GM12891 (cell line): ENCODE data around the gene ETV6.

Experiments used
- DNase-seq: peaks from one replicate; pipeline ENCODE4 v3.0.0; 2011; ENCODE audit warnings: low spot score; ENCODE audit not compliant: insufficient read length
- FAIRE-seq: peaks from 2 replicates; lab custom pipeline; 2011; peaks lifted over from hg19 to GRCh38; lab: Jason Lieb, UNC
- PAX5 ChIP-seq: IDR thresholded peaks from 2 replicates; pipeline ENCODE4 v1.6.1; 2011; ENCODE audit warnings: low read length, moderate library complexity, mild to moderate bottlenecking; ENCODE audit not compliant: insufficient read depth, severe bottlenecking
- POLR2A ChIP-seq: IDR thresholded peaks from 2 replicates; pipeline ENCODE4 v1.6.1; 2011; ENCODE audit warnings: low read depth, low read length, control low read depth
- POLR2AphosphoS5 ChIP-seq: IDR thresholded peaks from 2 replicates; pipeline ENCODE4 v1.6.1; 2011; ENCODE audit warnings: low read depth, low read length, control low read depth
- POU2F2 ChIP-seq: IDR thresholded peaks from 2 replicates; pipeline ENCODE4 v1.6.1; 2011; ENCODE audit warnings: low read depth, mild to moderate bottlenecking, control low read depth, low read length, moderate library complexity
- SPI1 ChIP-seq: IDR thresholded peaks from 2 replicates; pipeline ENCODE4 v1.6.1; 2011; ENCODE audit warnings: low read depth, low read length, control low read depth
- TAF1 ChIP-seq: IDR thresholded peaks from 2 replicates; pipeline ENCODE4 v1.6.1; 2011; ENCODE audit warnings: low read depth, low read length, control low read depth

ETV6 gene

GRCh38 chr12:11652351-11653040 lies 3.0 kb downstream of the ETV6 start:
- peak; percentile 65 for FAIRE-seq
- DNase-seq, result no peak
- TF ChIP-seq TAF1 (peak; percentile 89), PAX5 (no peak), POU2F2 (peak; percentile 66; the same call in 1 of the 2 replicates), SPI1 (no peak), POLR2A (peak; percentile 98), POLR2AphosphoS5 (peak; percentile 96)

- peak; percentile 65 for TF ChIP-seq POLR2A
- peak; percentile 67; the same call in 1 of the 2 replicates for TF ChIP-seq POU2F2
- TF ChIP-seq POLR2AphosphoS5, result peak; percentile 47; the same call in 1 of the 2 replicates
- peak; percentile 74 for TF ChIP-seq TAF1
- TF ChIP-seq PAX5, result no peak
- peak; percentile 71 for TF ChIP-seq SPI1
- no peak for DNase-seq
- peak; percentile 87 for FAIRE-seq
These were observed 3.8 kb downstream of the ETV6 start for GRCh38 chr12:11653215-11653753.

GRCh38 chr12:11654338-11654737 lies 4.9 kb downstream of the ETV6 start:
- peak; percentile 28 for FAIRE-seq
- no peak for DNase-seq
- peak; percentile 54; the same call in 1 of the 2 replicates for TF ChIP-seq POLR2A
- TF ChIP-seq PAX5, result no peak

- no peak for DNase-seq
- FAIRE-seq, result no peak
- TF ChIP-seq PAX5, result no peak
- TF ChIP-seq POLR2AphosphoS5, result no peak
- TF ChIP-seq POU2F2, result no peak
- TF ChIP-seq POLR2A, result no peak
- no peak for TF ChIP-seq TAF1
These were observed 5.3 kb downstream of the ETV6 start for GRCh38 chr12:11654802-11655201.

DNA sequence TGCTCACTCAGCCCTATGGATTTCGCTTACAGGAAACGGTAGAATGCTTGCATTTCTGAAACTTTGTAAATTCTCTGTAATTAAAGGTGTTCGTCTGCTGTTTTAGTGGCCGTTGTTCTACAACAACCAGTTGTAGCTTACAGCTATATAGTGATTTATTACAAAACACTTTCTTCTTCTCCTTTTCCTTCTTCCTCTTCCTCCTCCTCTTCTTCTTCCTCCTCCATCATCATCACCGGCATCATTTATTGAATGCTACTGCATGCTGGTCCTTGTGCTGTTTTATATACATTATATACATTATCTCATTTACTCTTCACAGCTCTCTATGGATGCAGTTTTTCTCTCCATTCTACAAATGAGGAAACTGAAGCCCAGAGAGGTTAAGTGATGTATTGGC lies 6.4 kb downstream of the ETV6 start:
- TF ChIP-seq TAF1 (no peak), SPI1 (no peak), PAX5 (no peak), POLR2AphosphoS5 (no peak), POLR2A (no peak), POU2F2 (no peak)
- DNase-seq (no peak), FAIRE-seq (no peak)

DNA sequence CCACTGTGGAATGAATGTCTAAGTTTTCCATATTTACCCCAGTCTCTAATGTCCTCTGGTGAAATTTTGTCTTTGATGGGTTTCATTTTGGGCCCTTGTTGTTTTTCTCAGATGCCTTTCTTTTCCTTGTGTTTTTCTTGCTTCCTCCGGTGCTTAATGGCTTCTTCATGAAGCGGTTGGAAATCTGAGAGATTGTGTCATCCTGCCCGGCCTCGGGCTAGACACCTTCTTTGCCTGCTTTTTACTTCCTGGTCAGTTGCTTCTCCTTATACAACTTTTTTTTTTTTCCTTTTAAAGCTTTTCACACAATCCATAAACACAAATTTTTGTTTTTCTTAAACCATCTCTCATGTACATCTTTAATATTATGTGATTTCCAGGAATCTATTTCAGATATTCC lies 7.1 kb downstream of the ETV6 start:
- TF ChIP-seq SPI1, result no peak
- no peak for TF ChIP-seq POLR2AphosphoS5
- TF ChIP-seq POLR2A, result no peak
- TF ChIP-seq PAX5, result no peak
- no peak for TF ChIP-seq TAF1
- no peak for TF ChIP-seq POU2F2
- DNase-seq (no peak), FAIRE-seq (no peak)

GRCh38 chr12:11657511-11657910 lies 8.0 kb downstream of the ETV6 start:
- peak; percentile 72 for FAIRE-seq
- TF ChIP-seq PAX5 (no peak), SPI1 (no peak), POLR2AphosphoS5 (no peak), TAF1 (no peak), POU2F2 (no peak), POLR2A (no peak)

GRCh38 chr12:11658791-11659190 lies 9.3 kb downstream of the ETV6 start:
- FAIRE-seq (no peak), DNase-seq (no peak)
- TF ChIP-seq POLR2AphosphoS5, result no peak
- no peak for TF ChIP-seq POLR2A
- TF ChIP-seq TAF1, result no peak
- TF ChIP-seq POU2F2, result no peak
- no peak for TF ChIP-seq PAX5
- no peak for TF ChIP-seq SPI1

More at GRCh38 chr12:11657511-11657910, 8.0 kb downstream of the ETV6 start:
- no peak for DNase-seq

DNA sequence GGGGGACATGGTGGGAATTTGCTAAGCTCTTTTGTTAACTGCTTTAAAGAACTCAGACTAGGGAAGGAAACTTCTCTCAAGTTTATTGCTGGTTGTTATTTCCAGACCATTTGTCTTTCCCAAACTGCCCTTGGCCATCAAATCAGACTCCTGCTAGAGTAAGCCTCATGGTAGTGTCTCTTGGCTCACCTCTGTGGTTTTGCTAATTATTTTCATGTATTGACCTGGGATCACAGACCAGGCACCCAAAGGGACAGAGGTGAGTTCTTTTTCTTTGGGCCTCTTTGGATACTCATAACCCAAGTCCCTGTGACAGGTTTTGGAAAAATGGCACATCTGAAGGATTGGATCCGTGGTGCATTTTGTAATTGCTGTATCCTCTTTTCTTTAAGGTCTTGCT lies 11.2 kb downstream of the ETV6 start:
- DNase-seq (no peak), FAIRE-seq (no peak)
- TF ChIP-seq PAX5 (no peak), TAF1 (no peak), POU2F2 (no peak), SPI1 (no peak), POLR2AphosphoS5 (no peak), POLR2A (no peak)
